C4-2B (cell line): Measurements from ENCODE around the gene PHLPP1.

Source experiments
- H3K27ac ChIP-seq: fragments of 450-650 bp; 2 replicates; pipeline ENCODE4 v1.5.1; 2017
- ZFX ChIP-seq: fragments of 450-650 bp; IDR thresholded peaks from 2 replicates; pipeline ENCODE4 v1.6.1; 2017
- TF ChIP-seq, protein P1 (sequence below): fragments of 450-650 bp; conservative IDR thresholded peaks from 2 replicates; pipeline ENCODE4 v1.5.1; 2017; ENCODE audit warnings: mild to moderate bottlenecking

PHLPP1 gene

DNA sequence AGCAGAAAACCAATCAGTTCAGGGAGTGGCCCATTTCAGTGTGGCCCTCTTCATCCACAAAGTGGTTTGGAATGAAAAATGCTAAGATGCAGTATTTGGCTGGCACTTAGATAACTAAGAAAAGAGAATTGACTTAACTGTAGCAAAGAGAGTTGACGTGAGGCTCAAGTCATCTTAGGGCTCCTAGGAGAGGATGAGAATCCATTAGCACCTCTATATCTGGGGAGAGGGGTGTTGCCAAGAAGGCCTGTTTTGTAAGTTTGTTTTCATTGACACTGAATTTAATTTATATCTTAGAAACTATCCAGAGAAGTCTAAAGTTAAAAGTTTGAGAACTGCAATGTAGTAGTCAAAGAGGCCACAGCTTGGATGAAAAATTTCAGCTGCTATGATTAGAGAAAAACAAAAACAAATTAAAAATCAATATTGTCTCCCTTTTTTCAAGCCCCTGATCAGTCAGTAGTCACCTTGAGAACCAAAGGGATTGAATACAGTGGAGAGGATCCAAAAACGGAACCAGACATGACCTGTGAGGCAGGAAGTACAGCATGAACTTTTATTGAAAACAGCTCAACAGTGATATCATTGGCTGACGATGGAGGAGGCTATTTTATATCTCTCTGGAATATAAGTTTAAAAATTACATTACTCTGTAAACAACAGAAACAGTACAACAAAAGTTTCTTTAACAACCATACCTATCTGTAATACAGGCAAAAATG lies 52.7 kb downstream of the PHLPP1 start:
- TF ChIP-seq ZFX, result no peak
- TF ChIP-seq, protein P1, sequence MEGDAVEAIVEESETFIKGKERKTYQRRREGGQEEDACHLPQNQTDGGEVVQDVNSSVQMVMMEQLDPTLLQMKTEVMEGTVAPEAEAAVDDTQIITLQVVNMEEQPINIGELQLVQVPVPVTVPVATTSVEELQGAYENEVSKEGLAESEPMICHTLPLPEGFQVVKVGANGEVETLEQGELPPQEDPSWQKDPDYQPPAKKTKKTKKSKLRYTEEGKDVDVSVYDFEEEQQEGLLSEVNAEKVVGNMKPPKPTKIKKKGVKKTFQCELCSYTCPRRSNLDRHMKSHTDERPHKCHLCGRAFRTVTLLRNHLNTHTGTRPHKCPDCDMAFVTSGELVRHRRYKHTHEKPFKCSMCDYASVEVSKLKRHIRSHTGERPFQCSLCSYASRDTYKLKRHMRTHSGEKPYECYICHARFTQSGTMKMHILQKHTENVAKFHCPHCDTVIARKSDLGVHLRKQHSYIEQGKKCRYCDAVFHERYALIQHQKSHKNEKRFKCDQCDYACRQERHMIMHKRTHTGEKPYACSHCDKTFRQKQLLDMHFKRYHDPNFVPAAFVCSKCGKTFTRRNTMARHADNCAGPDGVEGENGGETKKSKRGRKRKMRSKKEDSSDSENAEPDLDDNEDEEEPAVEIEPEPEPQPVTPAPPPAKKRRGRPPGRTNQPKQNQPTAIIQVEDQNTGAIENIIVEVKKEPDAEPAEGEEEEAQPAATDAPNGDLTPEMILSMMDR, result no peak
- no peak overlapping the region for H3K27ac ChIP-seq

DNA sequence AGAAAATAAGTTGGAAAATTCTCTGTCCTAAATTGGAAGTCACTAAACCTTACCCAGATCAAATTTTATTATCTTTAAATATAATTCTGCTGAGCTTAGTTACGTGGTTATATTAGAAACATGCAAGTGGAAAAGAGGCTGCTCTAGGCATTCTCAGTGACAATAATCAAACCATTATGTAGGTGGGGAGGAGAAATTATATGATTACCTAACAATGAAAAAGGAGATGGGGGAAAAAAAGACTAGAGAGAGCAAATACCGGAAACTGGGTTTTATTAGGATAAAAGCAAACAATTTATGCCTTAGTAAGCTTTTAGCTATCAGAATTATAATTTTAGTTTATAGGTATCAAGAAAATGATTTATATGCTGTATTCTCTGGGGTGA lies 53.2 kb downstream of the PHLPP1 start:
- TF ChIP-seq ZFX, result no peak
- TF ChIP-seq, protein P1, result no peak
- no peak overlapping the region for H3K27ac ChIP-seq

DNA sequence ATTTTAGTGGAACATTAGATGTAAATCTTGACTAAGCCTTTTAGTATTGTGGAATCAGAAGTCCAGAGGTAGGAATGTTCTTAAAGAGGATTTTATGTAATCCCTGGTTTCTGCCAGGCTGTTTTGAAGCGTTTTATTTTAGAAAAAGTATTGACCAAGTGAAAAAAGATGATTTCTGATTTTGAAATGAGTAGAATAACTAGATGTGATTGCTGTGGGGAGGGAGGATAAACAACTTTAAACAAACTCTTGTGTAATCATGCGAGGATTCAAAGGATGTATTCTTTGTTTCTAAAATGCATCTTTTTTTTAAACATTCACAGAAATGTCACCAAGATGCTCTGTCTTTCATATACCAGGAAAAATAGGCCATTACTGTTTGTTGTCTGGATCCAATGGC lies 53.9 kb downstream of the PHLPP1 start:
- no peak overlapping the region for H3K27ac ChIP-seq
- TF ChIP-seq ZFX, result no peak
- TF ChIP-seq, protein P1, result no peak

DNA sequence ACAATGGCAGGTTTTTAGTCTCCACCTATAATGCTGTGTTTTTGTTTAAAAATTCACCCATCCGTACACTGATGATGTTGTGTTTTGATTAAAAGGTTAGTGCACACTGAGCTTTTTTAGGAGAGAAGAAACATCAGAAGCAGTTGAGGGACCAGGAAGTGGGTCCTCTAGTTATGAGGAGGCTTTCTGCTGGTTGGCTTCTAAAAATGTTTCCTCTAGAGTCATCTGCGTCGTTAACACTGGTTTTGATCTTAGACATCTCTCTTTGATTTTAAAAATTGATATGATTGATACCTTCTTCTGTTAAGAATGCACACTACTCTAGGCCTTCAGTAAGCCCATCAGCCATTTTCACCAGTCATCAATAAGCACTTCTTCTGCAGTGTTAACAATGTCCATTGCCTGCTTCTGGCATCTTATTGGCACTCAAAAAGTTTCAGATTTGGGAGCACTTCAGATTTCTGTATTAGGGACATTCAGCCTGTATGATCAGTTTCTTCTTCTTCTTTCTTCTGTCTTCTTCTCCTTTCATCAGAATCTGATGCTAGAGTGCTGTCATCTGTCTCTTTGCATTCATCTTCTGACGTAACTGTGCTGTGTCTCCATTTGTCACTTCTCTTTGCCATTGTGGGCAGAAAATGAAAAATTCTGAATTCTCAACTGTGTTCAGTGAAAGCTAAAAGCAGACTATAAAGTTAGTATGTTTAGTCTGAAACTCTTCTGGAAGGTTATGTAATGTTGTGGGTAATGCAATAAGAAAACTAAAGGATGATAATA lies 56.3 kb downstream of the PHLPP1 start:
- no peak for TF ChIP-seq ZFX
- TF ChIP-seq, protein P1, result no peak
- H3K27ac ChIP-seq, result no peak overlapping the region

DNA sequence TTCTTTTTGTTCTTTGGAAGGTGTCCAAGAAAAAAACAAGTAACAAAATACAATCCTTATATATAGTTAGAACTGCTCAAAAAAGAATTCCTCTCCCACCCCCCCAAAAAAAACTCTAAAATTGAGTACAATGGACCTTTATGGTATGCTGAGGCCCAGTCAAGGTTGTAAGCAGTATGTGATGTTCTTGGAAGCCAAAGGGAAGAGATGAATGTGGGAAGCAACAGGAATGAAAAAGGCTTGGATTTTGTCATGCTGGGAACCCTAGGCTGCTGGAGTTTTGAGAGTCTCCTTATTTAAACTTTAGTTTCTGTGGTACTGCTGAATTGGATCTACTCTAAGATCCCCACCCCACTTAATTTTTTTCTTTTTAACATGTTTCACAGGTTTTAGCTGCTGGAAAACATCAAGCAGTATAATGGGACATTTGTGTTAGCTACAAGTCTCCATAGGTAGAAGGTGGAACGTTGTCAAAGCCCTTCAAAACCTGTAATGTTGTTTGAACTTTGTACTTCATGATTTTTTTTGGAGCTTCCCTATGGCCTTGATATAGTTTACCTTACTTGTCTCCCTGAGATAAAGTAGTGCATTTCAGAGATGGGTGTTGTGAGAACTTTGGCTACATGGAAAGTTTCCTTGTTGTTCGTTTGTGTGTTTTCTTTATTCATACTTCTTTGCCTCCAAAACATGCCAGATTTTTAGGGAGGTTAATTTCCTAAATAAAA lies 57.7 kb downstream of the PHLPP1 start:
- H3K27ac ChIP-seq, result no peak overlapping the region
- TF ChIP-seq ZFX, result no peak
- TF ChIP-seq, protein P1, result no peak

DNA sequence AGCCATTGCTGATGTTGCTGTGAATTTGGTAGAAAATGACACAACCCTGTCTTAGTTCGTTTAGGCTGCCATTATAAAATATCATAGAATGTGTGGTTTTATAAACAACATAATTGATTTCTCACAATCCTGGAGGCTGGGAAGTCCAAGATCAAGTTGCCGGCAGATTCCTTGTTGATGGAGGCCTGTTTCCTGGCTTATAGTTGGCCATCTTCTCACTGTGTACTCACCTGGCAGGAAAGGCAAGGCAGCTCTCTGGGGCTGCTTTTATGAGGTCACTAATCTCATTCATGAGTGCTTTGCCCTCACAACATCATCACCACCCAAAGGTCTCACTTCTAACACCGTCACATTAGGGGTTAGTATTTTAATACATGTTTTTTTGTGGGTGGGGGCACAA lies 58.4 kb downstream of the PHLPP1 start:
- TF ChIP-seq, protein P1, result no peak
- TF ChIP-seq ZFX, result no peak
- no peak overlapping the region for H3K27ac ChIP-seq

DNA sequence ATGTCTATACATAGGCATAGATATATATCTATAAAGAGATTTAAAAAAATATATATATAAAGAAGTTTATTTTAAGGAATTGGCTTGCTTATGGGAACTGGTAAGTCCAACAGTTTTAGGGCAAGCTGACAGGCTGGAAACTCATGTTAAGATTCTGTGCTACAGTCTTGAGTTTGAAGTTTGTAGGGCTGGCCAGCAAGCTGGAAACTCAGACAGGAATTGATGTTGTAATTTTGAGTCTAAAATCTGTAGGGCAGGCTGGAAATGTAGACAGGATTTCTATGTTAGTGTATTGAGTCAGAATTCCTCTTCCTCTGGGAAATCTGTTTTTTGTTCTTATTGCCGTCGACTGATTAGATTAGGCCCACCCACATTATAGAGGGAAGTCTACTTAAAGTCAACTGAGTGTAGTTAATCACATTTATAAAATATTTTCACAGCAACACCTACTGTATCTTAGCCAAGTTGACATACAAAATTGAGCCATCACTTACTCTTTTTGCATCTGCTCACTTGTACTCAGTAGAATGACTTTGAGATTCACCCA lies 60.8 kb downstream of the PHLPP1 start:
- TF ChIP-seq, protein P1, result no peak
- no peak for TF ChIP-seq ZFX
- no peak overlapping the region for H3K27ac ChIP-seq
